Gastrocnemius medialis (tissue), 4 donors: ENCODE measurements around the gene EML5. TPM values are rescaled to one million over a fixed set of nuclear protein-coding genes. Genes with fewer than 3 reads are reported as not detected.

ENCODE experiments used
- ATAC-seq, 2 donors: fragments of 150-250 bp; one replicate each; pipeline ENCODE4 v1.9.1; 2016
- DNase-seq, 2 donors: peaks; one replicate each; pipeline ENCODE4 v3.0.0-alpha.2; 2019
- H3K27ac ChIP-seq, 4 donors: fragments of 200-600 bp; sonication (generic); 1 replicate in 1 of 4; 2 replicates in 3 of 4; pipeline ENCODE4 v1.5.1; 2016 to 2018; ENCODE audit warnings: mild to moderate bottlenecking in 2 of 4, moderate library complexity in 1 of 4
- H3K27me3 ChIP-seq, 3 donors: fragments of 200-600 bp; sonication (generic) in 2 of 3; 1 replicate in 1 of 3; 2 replicates in 2 of 3; pipeline versions ENCODE4 v1.5.1 to v1.6.0; 2016 to 2019; ENCODE audit warnings: mild to moderate bottlenecking in 1 of 3, moderate library complexity in 1 of 3
- H3K36me3 ChIP-seq, 2 donors: fragments of 200-600 bp; sonication (generic) in 1 of 2; one replicate each; pipeline ENCODE4 v1.5.1; 2017 to 2018
- H3K4me1 ChIP-seq, 2 donors: fragments of 200-600 bp; sonication (generic) in 1 of 2; one replicate each; pipeline ENCODE4 v1.5.1; 2016 to 2017; ENCODE audit warnings: mild to moderate bottlenecking in 2 of 2
- H3K4me3 ChIP-seq, 4 donors: fragments of 200-600 bp; sonication (generic) in 3 of 4; 1 replicate in 1 of 4; 2 replicates in 3 of 4; pipeline ENCODE4 v1.5.1; 2016 to 2019; ENCODE audit warnings: mild to moderate bottlenecking in 2 of 4
- H3K9me3 ChIP-seq, 3 donors: fragments of 200-600 bp; sonication (generic) in 2 of 3; 1 replicate in 1 of 3; 2 replicates in 2 of 3; pipeline ENCODE4 v1.5.1; 2016 to 2019
- CTCF ChIP-seq, 5 experiments: fragments of 450-650 bp in 3 of 5; fragments of 200-600 bp in 2 of 5; sonication (generic) in 2 of 5; IDR thresholded peaks in 4 of 5; conservative IDR thresholded peaks in 1 of 5; 1 replicate in 4 of 5; 2 replicates in 1 of 5; pipeline ENCODE4 v1.5.1; 2016 to 2019; ENCODE audit warnings: antibody characterized with exemption in 5 of 5, mild to moderate bottlenecking in 3 of 5, moderate library complexity in 3 of 5
- POLR2A ChIP-seq, 2 donors: fragments of 450-650 bp; IDR thresholded peaks; one replicate each; pipeline ENCODE4 v1.6.1; 2017; ENCODE audit warnings: antibody characterized with exemption in 2 of 2, mild to moderate bottlenecking in 2 of 2, moderate library complexity in 2 of 2
- in situ Hi-C, 4 donors: fragments of 200-750 bp; cut with MboI; loops; one replicate each; pipeline versions ENCODE4 v1.15.0 to v1.8.0; 2017; ENCODE audit warnings: low sequenced_read_pairs in 4 of 4
- intact Hi-C: fragments of 100-400 bp; cut with DNase I; formaldehyde crosslinking; loops from one replicate; pipeline ENCODE4 v1.15.1; 2023; ENCODE audit warnings: low total_unique reads
- total RNA-seq, 4 donors: library from RNA; depleted of rRNA; stranded (reverse); fragments of >200 nt; gene quantifications; one replicate each; pipeline versions ENCODE4 v1.1.0 to v1.2.3, GENCODE V29; 2016

Gene EML5
- total RNA-seq, 4 donors from 2014 or later = 0.07 TPM; not detected in 3

GRCh38 chr14:88617479-88617878 is 175.3 kb downstream of the EML5 start:
- Histone ChIP-seq H3K27me3 (no peaks in the 10 kb centered on the region), H3K9me3 (no peaks in the 10 kb centered on the region), H3K4me3 (no peak overlapping the region), H3K36me3 (peaks cover 0 to 11% of the 10 kb centered on the region in 2 donors), H3K4me1 (peaks cover 0 to 4% of the 10 kb centered on the region in 2 donors), H3K27ac (no peak overlapping the region)
- DNase-seq (no peak), ATAC-seq (no peak)
- intact Hi-C loops = no loop called here
- no peak for TF ChIP-seq CTCF (IDR thresholded peaks at IDR 0.05 in 4 of 5, conservative IDR thresholded peaks at IDR 0.05 in 1 of 5)
- TF ChIP-seq POLR2A (IDR thresholded peaks at IDR 0.05) = no peak
- in situ Hi-C loops = no loop called here

GRCh38 chr14:88616697-88617096 is 176.1 kb downstream of the EML5 start:
- H3K4me3 ChIP-seq = no peak overlapping the region

GRCh38 chr14:88614218-88614907 is 178.4 kb downstream of the EML5 start:
- Histone ChIP-seq H3K9me3 (no peaks in the 10 kb centered on the region), H3K27me3 (no peaks in the 10 kb centered on the region), H3K27ac (no peak overlapping the region), H3K4me1 (peaks cover 0 to 4% of the 10 kb centered on the region in 2 donors), H3K36me3 (peaks cover 9 to 40% of the 10 kb centered on the region in 2 donors), H3K4me3 (no peak overlapping the region)
- ATAC-seq (no peak), DNase-seq (no peak)
- intact Hi-C loops = no loop called here
- in situ Hi-C loops = no loop called here
- TF ChIP-seq POLR2A (IDR thresholded peaks at IDR 0.05) (no peak), CTCF (IDR thresholded peaks at IDR 0.05 in 4 of 5, conservative IDR thresholded peaks at IDR 0.05 in 1 of 5) (no peak)

More at GRCh38 chr14:88616697-88617096, 176.1 kb downstream of the EML5 start:
- H3K4me1 ChIP-seq = peaks cover 0 to 4% of the 10 kb centered on the region in 2 donors
- DNase-seq (no peak), ATAC-seq (no peak)
- in situ Hi-C loops (no loop called here), intact Hi-C loops (no loop called here)
- H3K36me3 ChIP-seq = peaks cover 6 to 18% of the 10 kb centered on the region in 2 donors
- H3K27me3 ChIP-seq = no peaks in the 10 kb centered on the region
- no peaks in the 10 kb centered on the region for H3K9me3 ChIP-seq
- no peak overlapping the region for H3K27ac ChIP-seq
- no peak for TF ChIP-seq CTCF (IDR thresholded peaks at IDR 0.05 in 4 of 5, conservative IDR thresholded peaks at IDR 0.05 in 1 of 5)
- no peak for TF ChIP-seq POLR2A (IDR thresholded peaks at IDR 0.05)

GRCh38 chr14:88613552-88614010 is 179.2 kb downstream of the EML5 start:
- H3K36me3 ChIP-seq = peaks cover 9 to 45% of the 10 kb centered on the region in 2 donors

More at GRCh38 chr14:88613552-88614010, 179.2 kb downstream of the EML5 start:
- no peak overlapping the region for H3K27ac ChIP-seq
- ATAC-seq (no peak), DNase-seq (no peak)
- intact Hi-C loops (no loop called here), in situ Hi-C loops (no loop called here)
- H3K4me3 ChIP-seq = no peak overlapping the region
- TF ChIP-seq POLR2A (IDR thresholded peaks at IDR 0.05) (no peak), CTCF (IDR thresholded peaks at IDR 0.05 in 4 of 5, conservative IDR thresholded peaks at IDR 0.05 in 1 of 5) (no peak)
- H3K4me1 ChIP-seq = peaks cover 0 to 4% of the 10 kb centered on the region in 2 donors
- H3K9me3 ChIP-seq = no peaks in the 10 kb centered on the region
- no peaks in the 10 kb centered on the region for H3K27me3 ChIP-seq
